K562 (cell line): ENCODE measurements around the gene ALDH16A1. TPM values are rescaled to one million over a fixed set of nuclear protein-coding genes. Genes with fewer than 3 reads are reported as not detected.

Experiments
- CLOCK ChIP-seq: fragments of 250-450 bp; sonication (Bioruptor Pico); IDR thresholded peaks from 2 replicates; pipeline ENCODE4 v1.4.0; 2020; ENCODE audit warnings: mild to moderate bottlenecking, moderate library complexity, borderline replicate concordance
- E2F1 ChIP-seq: sonication (generic); formaldehyde crosslinking; IDR thresholded peaks from 2 replicates; pipeline ENCODE4 v1.8.1; 2023; ENCODE audit warnings: mild to moderate bottlenecking, missing genetic modification reagents, moderate library complexity
- FOXJ2 ChIP-seq: fragments of 200-800 bp; sonication (Bioruptor generic); IDR thresholded peaks from 2 replicates; pipeline ENCODE4 v1.6.1; 2016; ENCODE audit warnings: missing genetic modification characterization, missing compliant biosample characterization
- GATAD2B ChIP-seq: fragments of 450-650 bp; IDR thresholded peaks from 2 replicates; pipeline ENCODE4 v1.6.1; 2017; ENCODE audit warnings: mild to moderate bottlenecking, borderline replicate concordance
- HNRNPK ChIP-seq: fragments of 200-400 bp; formaldehyde crosslinking; IDR thresholded peaks from one replicate; pipeline ENCODE4 v1.6.1; 2018; ENCODE audit warnings: mild to moderate bottlenecking, low read depth, low read length; ENCODE audit not compliant: poor library complexity, severe bottlenecking
- KHSRP ChIP-seq: fragments of 450-650 bp; IDR thresholded peaks from 2 replicates; pipeline ENCODE4 v1.6.1; 2017
- PCBP1 ChIP-seq: fragments of 200-400 bp; formaldehyde crosslinking; IDR thresholded peaks from 2 replicates; pipeline ENCODE4 v1.6.1; 2018; ENCODE audit warnings: mild to moderate bottlenecking, low read depth, low read length; ENCODE audit not compliant: poor library complexity, severe bottlenecking
- PHB ChIP-seq: fragments of 250-450 bp; sonication (Bioruptor Pico); IDR thresholded peaks from 2 replicates; pipeline ENCODE4 v1.5.0; 2021
- RAD21 ChIP-seq, 2 experiments: fragments of 250-450 bp in 1 of 2; fragments of 450-650 bp in 1 of 2; sonication (Bioruptor Pico) in 1 of 2; formaldehyde crosslinking in 1 of 2; IDR thresholded peaks in 1 of 2; conservative IDR thresholded peaks in 1 of 2; 2 replicates each; pipeline versions ENCODE4 v1.4.0 to v1.8.0; 2020 to 2022; ENCODE audit warnings: mild to moderate bottlenecking in 2 of 2, moderate library complexity in 1 of 2
- RBBP5 ChIP-seq: fragments of 200-600 bp; sonication (generic); IDR thresholded peaks from 2 replicates; pipeline ENCODE4 v1.6.1; 2012; ENCODE audit warnings: borderline replicate concordance, mild to moderate bottlenecking, low read length, control low read depth, inconsistent platforms; ENCODE audit not compliant: insufficient read depth, poor library complexity, severe bottlenecking
- SMC3 ChIP-seq: conservative IDR thresholded peaks from 2 replicates; pipeline ENCODE4 v1.6.1; 2011; ENCODE audit warnings: low read depth, low read length, improper control_type of control experiment; ENCODE audit not compliant: insufficient read depth
- SRSF3 ChIP-seq: fragments of 200-400 bp; formaldehyde crosslinking; IDR thresholded peaks from 2 replicates; pipeline ENCODE4 v1.6.1; 2016; ENCODE audit warnings: mild to moderate bottlenecking, low read length, moderate library complexity; ENCODE audit not compliant: insufficient read depth
- TGIF2 ChIP-seq: sonication (generic); formaldehyde crosslinking; IDR thresholded peaks from 2 replicates; pipeline ENCODE4 v1.8.1; 2022; ENCODE audit warnings: mild to moderate bottlenecking, missing genetic modification reagents, moderate library complexity
- THRB ChIP-seq: fragments of 450-650 bp; formaldehyde crosslinking; conservative IDR thresholded peaks from 2 replicates; pipeline ENCODE4 v1.4.0; 2022; ENCODE audit warnings: mild to moderate bottlenecking, missing genetic modification characterization
- ZNF263 ChIP-seq: sonication (generic); formaldehyde crosslinking; IDR thresholded peaks from 2 replicates; pipeline ENCODE4 v1.8.0; 2022; ENCODE audit warnings: mild to moderate bottlenecking, missing genetic modification reagents, borderline replicate concordance
- ZNF316 ChIP-seq: fragments of 450-650 bp; IDR thresholded peaks from 2 replicates; pipeline ENCODE4 v1.6.1; 2016
- ZSCAN29 ChIP-seq: fragments of 450-650 bp; IDR thresholded peaks from 2 replicates; pipeline ENCODE4 v1.6.1; 2017
- polyA plus RNA-seq, 8 experiments: library from polyadenylated mRNA; depleted of rRNA in 4 of 8; stranded (reverse) in 5 of 8; unstranded in 3 of 8; fragments of >200 nt; fragmentation: Nextera tagmentation in 2 of 8; fragmentation: Illumina TruSeq in 1 of 8; extraction: Ambion mirVana in 2 of 8; extraction: Trizol in 1 of 8; gene quantifications; 2 replicates each; pipeline versions ENCODE4 v1.2.1 to v1.2.3, GENCODE V29; 2011 to 2014; ENCODE audit warnings: inconsistent platforms in 1 of 8, missing spikeins in 1 of 8
- total RNA-seq, 7 experiments: library from RNA; depleted of rRNA in 6 of 7; stranded (reverse); fragments of >200 nt in 6 of 7; fragmentation: Illumina TruSeq in 2 of 7; extraction: Trizol in 2 of 7; gene quantifications; 2 replicates each; pipeline versions ENCODE4 v1.2.1 to v1.2.3, GENCODE V29; 2011 to 2021; ENCODE audit warnings: low replicate concordance in 1 of 7
- TF ChIP-seq, protein P1 (sequence below): sonication (generic); formaldehyde crosslinking; IDR thresholded peaks from 2 replicates; pipeline ENCODE4 v1.8.0; 2022; ENCODE audit warnings: mild to moderate bottlenecking, missing genetic modification reagents

ALDH16A1 gene
- total and polyA plus RNA-seq, 9 of the 15 experiments (the other 6 are each of a cell fraction or from before 2014, with no cell fraction given): 2.2 to 52.2 (median 7.6) TPM

DNA sequence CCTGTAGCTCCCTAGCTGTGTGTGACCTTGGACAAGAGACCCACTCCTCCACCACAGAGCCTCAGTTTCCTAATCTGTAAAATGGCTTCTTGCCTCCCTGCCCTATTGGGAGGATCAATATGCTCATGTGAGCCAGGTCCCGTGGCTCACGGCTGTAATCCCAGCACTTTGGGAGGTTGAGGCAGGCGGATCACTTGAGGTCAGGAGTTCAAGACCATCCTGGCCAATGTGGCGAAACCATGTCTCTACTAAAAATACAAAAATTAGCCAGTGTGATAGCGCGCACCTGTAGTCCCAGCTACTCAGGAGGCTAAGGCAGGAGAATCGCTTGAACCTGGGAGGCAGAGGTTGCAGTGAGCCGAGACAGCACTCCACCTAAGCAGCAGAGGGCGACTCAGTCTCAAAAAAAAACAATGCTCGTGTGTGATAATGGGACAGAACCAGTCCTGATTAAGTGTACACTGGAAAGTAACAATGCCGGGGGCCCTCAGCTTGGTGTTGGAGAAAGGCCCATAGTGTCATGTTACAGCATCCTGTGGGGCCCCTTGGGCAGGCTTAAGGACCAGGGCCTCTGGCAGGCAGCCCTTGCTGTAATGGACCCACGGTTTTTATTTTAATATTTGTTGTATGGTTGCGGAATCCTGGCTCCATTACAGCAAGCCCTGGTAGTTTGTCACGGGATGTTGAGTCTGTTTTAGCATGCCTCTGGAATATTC is 50.0 kb downstream of the ALDH16A1 start (continued):
- peak; percentile 77 to 83 for TF ChIP-seq RAD21 (CRISPR knock-in tag; conservative IDR thresholded peaks at IDR 0.05 in 1 of 2, IDR thresholded peaks at IDR 0.05 in 1 of 2)
- TF ChIP-seq ZNF316: no peak
- peak; percentile 31 for TF ChIP-seq RBBP5
- no peak for TF ChIP-seq HNRNPK
- peak; percentile 80 for TF ChIP-seq SMC3
- no peak for TF ChIP-seq CLOCK (CRISPR knock-in tag)
- TF ChIP-seq THRB: no peak
- no peak for TF ChIP-seq KHSRP
- TF ChIP-seq, protein P1, sequence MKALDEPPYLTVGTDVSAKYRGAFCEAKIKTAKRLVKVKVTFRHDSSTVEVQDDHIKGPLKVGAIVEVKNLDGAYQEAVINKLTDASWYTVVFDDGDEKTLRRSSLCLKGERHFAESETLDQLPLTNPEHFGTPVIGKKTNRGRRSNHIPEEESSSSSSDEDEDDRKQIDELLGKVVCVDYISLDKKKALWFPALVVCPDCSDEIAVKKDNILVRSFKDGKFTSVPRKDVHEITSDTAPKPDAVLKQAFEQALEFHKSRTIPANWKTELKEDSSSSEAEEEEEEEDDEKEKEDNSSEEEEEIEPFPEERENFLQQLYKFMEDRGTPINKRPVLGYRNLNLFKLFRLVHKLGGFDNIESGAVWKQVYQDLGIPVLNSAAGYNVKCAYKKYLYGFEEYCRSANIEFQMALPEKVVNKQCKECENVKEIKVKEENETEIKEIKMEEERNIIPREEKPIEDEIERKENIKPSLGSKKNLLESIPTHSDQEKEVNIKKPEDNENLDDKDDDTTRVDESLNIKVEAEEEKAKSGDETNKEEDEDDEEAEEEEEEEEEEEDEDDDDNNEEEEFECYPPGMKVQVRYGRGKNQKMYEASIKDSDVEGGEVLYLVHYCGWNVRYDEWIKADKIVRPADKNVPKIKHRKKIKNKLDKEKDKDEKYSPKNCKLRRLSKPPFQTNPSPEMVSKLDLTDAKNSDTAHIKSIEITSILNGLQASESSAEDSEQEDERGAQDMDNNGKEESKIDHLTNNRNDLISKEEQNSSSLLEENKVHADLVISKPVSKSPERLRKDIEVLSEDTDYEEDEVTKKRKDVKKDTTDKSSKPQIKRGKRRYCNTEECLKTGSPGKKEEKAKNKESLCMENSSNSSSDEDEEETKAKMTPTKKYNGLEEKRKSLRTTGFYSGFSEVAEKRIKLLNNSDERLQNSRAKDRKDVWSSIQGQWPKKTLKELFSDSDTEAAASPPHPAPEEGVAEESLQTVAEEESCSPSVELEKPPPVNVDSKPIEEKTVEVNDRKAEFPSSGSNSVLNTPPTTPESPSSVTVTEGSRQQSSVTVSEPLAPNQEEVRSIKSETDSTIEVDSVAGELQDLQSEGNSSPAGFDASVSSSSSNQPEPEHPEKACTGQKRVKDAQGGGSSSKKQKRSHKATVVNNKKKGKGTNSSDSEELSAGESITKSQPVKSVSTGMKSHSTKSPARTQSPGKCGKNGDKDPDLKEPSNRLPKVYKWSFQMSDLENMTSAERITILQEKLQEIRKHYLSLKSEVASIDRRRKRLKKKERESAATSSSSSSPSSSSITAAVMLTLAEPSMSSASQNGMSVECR (CRISPR knock-in tag): no peak
- no peak for TF ChIP-seq E2F1
- TF ChIP-seq ZNF263 (CRISPR knock-in tag): no peak
- no peak for TF ChIP-seq PHB (CRISPR knock-in tag)
- TF ChIP-seq FOXJ2: no peak
- no peak for TF ChIP-seq SRSF3
- TF ChIP-seq GATAD2B: no peak
- no peak for TF ChIP-seq PCBP1
- no peak for TF ChIP-seq TGIF2 (CRISPR knock-in tag)
- no peak for TF ChIP-seq ZSCAN29
